HEK293T (cell line): ENCODE measurements around the gene ASPDH.

ENCODE experiments used
- CTCF ChIA-PET: fragments of 350-600 bp; formaldehyde crosslinking; extraction: SDS; loops from one replicate; lab custom pipeline; 2021; ENCODE audit warnings: antibody characterized with exemption, inconsistent platforms; lab: Yijun Ruan, JAX
- POLR2A ChIA-PET: fragments of 350-600 bp; formaldehyde crosslinking; extraction: SDS; loops from one replicate; lab custom pipeline; 2020; ENCODE audit warnings: antibody characterized with exemption, inconsistent platforms; lab: Yijun Ruan, JAX
- DNase-seq: peaks from one replicate; pipeline ENCODE4 v3.0.0; 2012; ENCODE audit warnings: mixed read lengths; ENCODE audit errors: extremely low spot score
- ARNT ChIP-seq: fragments of 450-650 bp; IDR thresholded peaks from 2 replicates; pipeline ENCODE4 v1.6.1; 2017; ENCODE audit warnings: mild to moderate bottlenecking
- BHLHE40 ChIP-seq: fragments of 450-650 bp; IDR thresholded peaks from 2 replicates; pipeline ENCODE4 v1.6.1; 2016; ENCODE audit warnings: mild to moderate bottlenecking, moderate library complexity, borderline replicate concordance
- CTBP1 ChIP-seq: fragments of 450-650 bp; IDR thresholded peaks from 2 replicates; pipeline ENCODE4 v1.6.1; 2016; ENCODE audit warnings: borderline replicate concordance
- ELF4 ChIP-seq: fragments of 450-650 bp; IDR thresholded peaks from 2 replicates; pipeline ENCODE4 v1.6.1; 2017; ENCODE audit warnings: antibody characterized with exemption
- FOXA1 ChIP-seq: fragments of 450-650 bp; IDR thresholded peaks from 2 replicates; pipeline ENCODE4 v1.6.1; 2016; ENCODE audit warnings: mild to moderate bottlenecking
- FOXK2 ChIP-seq: fragments of 450-650 bp; IDR thresholded peaks from 2 replicates; pipeline ENCODE4 v1.6.1; 2016; ENCODE audit warnings: mild to moderate bottlenecking
- FOXM1 ChIP-seq: fragments of 450-650 bp; IDR thresholded peaks from 2 replicates; pipeline ENCODE4 v1.6.1; 2017; ENCODE audit warnings: mild to moderate bottlenecking, borderline replicate concordance
- HDGF ChIP-seq: fragments of 450-650 bp; IDR thresholded peaks from 2 replicates; pipeline ENCODE4 v1.6.1; 2017; ENCODE audit warnings: antibody characterized with exemption, borderline replicate concordance
- L3MBTL2 ChIP-seq: fragments of 450-650 bp; conservative IDR thresholded peaks from 2 replicates; pipeline ENCODE4 v1.6.1; 2016; ENCODE audit warnings: mild to moderate bottlenecking
- LEF1 ChIP-seq: fragments of 450-650 bp; IDR thresholded peaks from 2 replicates; pipeline ENCODE4 v1.6.1; 2017; ENCODE audit warnings: mild to moderate bottlenecking, borderline replicate concordance
- NFRKB ChIP-seq: fragments of 450-650 bp; IDR thresholded peaks from 2 replicates; pipeline ENCODE4 v1.6.1; 2016; ENCODE audit warnings: mild to moderate bottlenecking, moderate library complexity
- SP1 ChIP-seq: fragments of 450-650 bp; IDR thresholded peaks from 2 replicates; pipeline ENCODE4 v1.6.1; 2017
- SUZ12 ChIP-seq: fragments of 450-650 bp; IDR thresholded peaks from 2 replicates; pipeline ENCODE4 v1.6.1; 2016; ENCODE audit warnings: mild to moderate bottlenecking
- TARDBP ChIP-seq: fragments of 450-650 bp; IDR thresholded peaks from 2 replicates; pipeline ENCODE4 v1.6.1; 2016
- ZNF384 ChIP-seq: fragments of 450-650 bp; IDR thresholded peaks from 2 replicates; pipeline ENCODE4 v1.6.1; 2016
- TF ChIP-seq, protein P1 (sequence below): fragments of 450-650 bp; IDR thresholded peaks from 2 replicates; pipeline ENCODE4 v1.6.1; 2016

ASPDH gene

DNA sequence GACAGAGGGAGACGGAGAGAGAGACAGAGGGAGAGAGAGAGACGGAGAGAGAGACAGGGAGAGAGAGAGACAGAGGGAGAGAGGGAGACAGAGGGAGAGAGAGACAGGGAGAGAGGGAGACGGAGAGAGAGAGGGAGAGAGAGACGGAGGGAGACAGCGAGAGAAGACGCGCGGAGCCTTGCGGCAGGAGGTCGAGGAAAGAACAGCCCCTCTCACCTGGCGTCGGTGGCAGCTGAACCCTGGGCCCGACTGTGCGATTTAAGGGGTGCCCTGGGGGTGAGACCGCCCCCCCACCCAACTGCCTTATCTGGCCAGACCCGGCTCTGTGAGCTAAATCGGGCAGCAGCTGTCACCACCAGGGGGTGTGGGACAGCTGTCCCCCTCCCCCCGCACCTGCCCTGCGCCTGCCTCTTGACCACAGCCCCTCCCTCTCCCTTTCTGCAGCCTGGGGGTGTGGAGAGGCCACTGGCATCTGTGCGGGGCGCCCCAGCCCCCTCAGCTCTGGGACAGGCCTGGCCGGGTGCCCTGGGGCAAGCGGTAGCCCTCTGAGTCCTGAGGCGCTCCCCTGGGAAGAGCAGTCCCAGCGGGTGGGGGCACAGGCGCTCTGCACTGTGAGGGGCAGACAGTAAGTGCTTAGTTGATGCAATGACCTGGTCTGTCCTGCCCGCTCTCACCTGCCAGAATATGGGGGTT lies 13.5 kb downstream of the ASPDH start:
- TF ChIP-seq FOXM1 (no peak), LEF1 (no peak), NFRKB (no peak), CTBP1 (no peak), SUZ12 (no peak), BHLHE40 (no peak), FOXK2 (no peak), FOXA1 (no peak), SP1 (no peak), L3MBTL2 (no peak), ARNT (no peak), ELF4 (no peak), ZNF384 (no peak), HDGF (no peak), TARDBP (no peak)
- TF ChIP-seq, protein P1, sequence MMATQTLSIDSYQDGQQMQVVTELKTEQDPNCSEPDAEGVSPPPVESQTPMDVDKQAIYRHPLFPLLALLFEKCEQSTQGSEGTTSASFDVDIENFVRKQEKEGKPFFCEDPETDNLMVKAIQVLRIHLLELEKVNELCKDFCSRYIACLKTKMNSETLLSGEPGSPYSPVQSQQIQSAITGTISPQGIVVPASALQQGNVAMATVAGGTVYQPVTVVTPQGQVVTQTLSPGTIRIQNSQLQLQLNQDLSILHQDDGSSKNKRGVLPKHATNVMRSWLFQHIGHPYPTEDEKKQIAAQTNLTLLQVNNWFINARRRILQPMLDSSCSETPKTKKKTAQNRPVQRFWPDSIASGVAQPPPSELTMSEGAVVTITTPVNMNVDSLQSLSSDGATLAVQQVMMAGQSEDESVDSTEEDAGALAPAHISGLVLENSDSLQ = no peak
- POLR2A ChIA-PET = no interaction called here
- no peak for DNase-seq
- CTCF ChIA-PET = no interaction called here

DNA sequence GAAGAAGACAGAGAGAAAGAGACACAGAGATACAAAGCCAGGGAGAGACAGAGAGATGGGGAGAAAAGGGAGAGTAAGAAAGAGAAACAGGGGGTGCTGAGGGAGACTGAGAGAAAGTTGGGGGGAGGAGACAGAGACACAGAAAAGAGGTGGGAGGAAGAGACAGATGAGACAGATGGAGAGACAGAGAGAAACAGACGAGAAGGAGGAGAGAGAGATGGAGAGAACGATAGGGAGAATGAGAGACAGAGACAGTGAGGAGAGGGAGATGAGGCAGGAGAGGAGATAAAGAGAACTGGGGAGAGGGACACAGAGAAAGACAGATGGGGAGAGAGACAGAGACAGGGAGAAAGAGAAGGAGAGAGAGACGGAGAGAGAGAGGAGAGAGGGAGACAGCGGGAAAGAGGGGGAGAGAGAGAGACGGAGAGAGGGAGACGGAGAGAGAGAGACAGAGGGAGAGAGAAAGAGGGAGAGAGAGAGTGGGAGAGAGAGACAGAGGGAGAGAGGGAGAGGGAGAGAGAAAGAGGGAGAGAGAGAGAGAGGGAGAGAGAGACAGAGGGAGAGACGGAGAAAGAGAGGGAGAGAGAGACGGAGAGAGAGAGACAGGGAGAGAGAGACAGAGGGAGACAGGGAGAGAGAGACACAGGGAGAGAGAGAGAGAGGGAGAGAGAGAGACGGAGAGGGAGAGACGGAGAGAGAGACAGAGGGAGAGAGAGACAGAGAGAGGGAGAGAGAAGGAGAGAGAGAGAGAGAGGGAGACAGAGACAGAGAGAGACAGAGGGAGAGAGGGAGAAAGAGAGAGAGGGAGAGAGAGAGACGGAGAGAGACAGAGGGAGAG lies 15.3 kb downstream of the ASPDH start:
- no peak for DNase-seq
- ChIA-PET CTCF (no interaction called here), POLR2A (no interaction called here)
- no peak for TF ChIP-seq ARNT

DNA sequence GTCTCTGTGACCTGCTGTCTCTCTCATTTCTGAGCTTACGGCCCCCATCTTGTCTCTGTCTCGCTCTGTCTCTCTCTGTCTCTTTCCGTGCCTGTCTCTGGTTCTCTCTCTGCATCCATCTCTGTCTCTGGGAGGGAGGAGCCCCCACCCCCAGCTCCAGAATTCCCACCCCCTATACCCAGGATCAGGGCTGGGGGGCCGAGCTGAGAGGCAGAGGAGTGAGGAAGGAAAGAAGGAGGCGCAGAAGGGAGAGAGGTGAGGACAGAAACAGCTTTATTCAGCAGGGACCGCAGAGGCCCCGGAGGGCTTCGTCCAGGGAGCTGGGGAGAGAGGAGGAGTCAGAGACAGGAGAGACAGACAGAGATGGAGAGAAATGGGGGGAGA lies 16.7 kb downstream of the ASPDH start:
- ChIA-PET POLR2A (interaction anchor here (1.1 kb wide), 1 partner anchor 14 kb away, joined by 4 read pairs; the partner anchor contains the start of gene JOSD2), CTCF (no interaction called here)
- TF ChIP-seq CTBP1 = no peak
- TF ChIP-seq TARDBP = no peak
- no peak for TF ChIP-seq ZNF384
- no peak for TF ChIP-seq SUZ12
- TF ChIP-seq FOXM1 = no peak
- TF ChIP-seq ELF4 = no peak
- TF ChIP-seq LEF1 = no peak
- no peak for TF ChIP-seq SP1
- TF ChIP-seq FOXK2 = no peak
- TF ChIP-seq, protein P1 = no peak
- no peak for TF ChIP-seq HDGF
- no peak for TF ChIP-seq L3MBTL2
- TF ChIP-seq ARNT = no peak
- no peak for TF ChIP-seq FOXA1
- no peak for TF ChIP-seq BHLHE40
- no peak for TF ChIP-seq NFRKB
- no peak for DNase-seq

DNA sequence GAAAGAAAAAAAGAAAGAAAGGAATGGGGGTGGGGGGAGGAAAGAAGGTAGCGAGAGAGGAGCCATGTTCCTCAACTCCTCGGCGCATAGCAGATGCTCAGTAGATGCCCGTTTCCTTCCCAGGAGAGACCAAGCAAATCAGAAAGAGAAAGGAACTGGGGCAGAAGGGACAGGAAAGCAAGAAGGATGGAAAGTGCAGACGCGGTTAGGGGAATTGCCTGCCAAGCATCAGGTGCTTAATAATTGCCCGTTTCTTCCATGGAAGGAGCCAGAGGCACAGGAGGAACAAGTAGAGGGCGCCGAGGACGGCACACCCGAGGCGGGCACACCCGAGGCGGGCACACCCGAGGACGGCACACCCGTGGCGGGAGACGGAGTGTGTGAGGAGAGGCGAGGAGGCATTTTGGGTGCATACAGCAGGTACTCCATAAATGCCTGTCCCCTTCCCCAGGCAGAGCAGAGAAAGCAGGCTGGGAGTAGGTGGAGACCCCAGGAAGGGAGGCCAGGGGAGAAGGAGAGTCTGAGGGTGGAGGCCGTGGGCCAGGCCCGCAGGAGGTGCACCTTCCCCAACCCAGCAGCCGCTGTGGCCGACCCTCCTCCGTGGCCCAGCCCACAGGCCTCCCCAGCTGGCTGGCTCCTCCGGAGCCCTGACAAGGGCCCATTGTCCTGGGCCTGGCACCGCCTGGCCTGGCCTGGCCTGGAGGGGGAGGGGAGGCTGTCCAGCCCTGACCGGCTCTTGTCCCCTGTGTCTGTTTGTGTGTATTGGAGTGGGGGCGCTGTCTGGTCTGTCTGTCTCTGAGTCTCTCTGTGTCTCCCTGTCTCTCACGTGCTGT lies 17.3 kb downstream of the ASPDH start:
- ChIA-PET CTCF (interaction anchor here (0.7 kb wide), 1 partner anchor 173 kb away, joined by 3 read pairs; no protein-coding TSS in a partner anchor), POLR2A (interaction anchor here (1.1 kb wide), 1 partner anchor 15 kb away, joined by 4 read pairs; the partner anchor contains the start of gene JOSD2)
- TF ChIP-seq FOXK2 (no peak), TARDBP (no peak), ARNT (no peak), LEF1 (no peak), FOXM1 (no peak), L3MBTL2 (no peak), ZNF384 (no peak), SP1 (no peak), FOXA1 (no peak), HDGF (no peak), BHLHE40 (no peak), SUZ12 (no peak)
- TF ChIP-seq, protein P1 = no peak
- DNase-seq = no peak

DNA sequence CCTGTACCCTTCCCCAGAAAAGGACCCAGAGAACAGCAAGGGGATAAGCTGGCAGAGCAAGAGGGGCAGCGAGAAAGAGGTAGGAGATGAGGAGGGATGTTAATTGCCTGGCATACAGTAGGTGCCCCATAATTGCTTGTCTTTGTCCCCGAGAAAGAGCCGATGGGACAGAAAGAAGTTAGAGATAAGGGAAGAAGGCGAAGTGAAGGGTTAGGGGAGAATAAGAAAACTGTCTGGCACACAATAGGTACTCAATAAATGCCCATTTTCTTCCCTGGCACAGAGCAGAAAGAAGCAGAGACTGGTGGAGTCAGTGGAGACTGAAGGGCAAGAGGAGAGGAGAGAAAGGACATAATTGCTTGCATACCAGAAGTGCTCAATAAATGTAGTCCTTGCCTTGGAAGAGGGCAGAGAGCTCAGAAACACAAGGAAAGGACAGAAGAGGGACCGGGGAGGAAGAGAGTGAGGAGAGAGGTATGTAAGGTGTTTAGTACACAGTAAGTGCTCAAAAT lies 18.6 kb downstream of the ASPDH start:
- no peak for DNase-seq
- POLR2A ChIA-PET = no interaction called here
- CTCF ChIA-PET = no interaction called here
- TF ChIP-seq, protein P1 = no peak
- no peak for TF ChIP-seq L3MBTL2
